IMR-90 (cell line): ENCODE data around the gene STARD6. TPM values are rescaled to one million over a fixed set of nuclear protein-coding genes. Genes with fewer than 3 reads are reported as not detected.

Experiments used
- ATAC-seq: fragments of 200-7000 bp; cut with Tn5 transposase; 2 replicates; pipeline ENCODE4 v1.9.1; 2020; ENCODE audit warnings: low read depth, mild to moderate bottlenecking, moderate library complexity
- BruUV-seq: library from RNA; stranded (reverse); fragments of 400-500 nt; replicated peaks from 2 replicates; lab custom pipeline; 2021; lab: Mats Ljungman, UMichigan
- CTCF ChIA-PET: fragments of 300-600 bp; formaldehyde crosslinking; extraction: SDS; loops from one replicate; lab custom pipeline; 2021; ENCODE audit warnings: antibody characterized with exemption; lab: Yijun Ruan, JAX
- POLR2A ChIA-PET: fragments of 300-600 bp; sonication (Branson Sonifier 250); formaldehyde crosslinking; loops from one replicate; lab custom pipeline; 2022; ENCODE audit warnings: antibody characterized with exemption; ENCODE audit not compliant: unreplicated experiment; lab: Charles Lee
- DNase-seq: peaks from one replicate; pipeline ENCODE4 v3.0.0; 2013
- H2AFZ ChIP-seq: replicated peaks from 2 replicates; pipeline ENCODE3; 2013; ENCODE audit warnings: low read length, mild to moderate bottlenecking; ENCODE audit not compliant: poor library complexity
- H2AK5ac ChIP-seq: 2 replicates; pipeline ENCODE4 v1.6.1; 2013; ENCODE audit warnings: low read depth, low read length, inconsistent platforms
- H2AK9ac ChIP-seq: replicated peaks from 2 replicates; pipeline ENCODE3; 2013; ENCODE audit warnings: mild to moderate bottlenecking, low read depth, low read length, moderate library complexity; ENCODE audit not compliant: poor library complexity
- H2BK120ac ChIP-seq: 2 replicates; pipeline ENCODE4 v1.6.1; 2013; ENCODE audit warnings: low read depth, low read length, inconsistent platforms
- H2BK15ac ChIP-seq: 3 replicates; pipeline ENCODE4 v1.6.1; 2013; ENCODE audit warnings: low read depth, low read length, inconsistent platforms
- H2BK20ac ChIP-seq: 2 replicates; pipeline ENCODE4 v1.6.1; 2013; ENCODE audit warnings: low read depth, mild to moderate bottlenecking, inconsistent platforms, low read length, moderate library complexity
- H2BK5ac ChIP-seq: 2 replicates; pipeline ENCODE4 v1.6.1; 2013; ENCODE audit warnings: mild to moderate bottlenecking, low read depth, low read length, inconsistent platforms; ENCODE audit not compliant: poor library complexity, severe bottlenecking
- H3K14ac ChIP-seq: replicated peaks from 2 replicates; pipeline ENCODE4 v1.6.1; 2013; ENCODE audit warnings: low read depth, low read length, inconsistent platforms
- H3K18ac ChIP-seq: 2 replicates; pipeline ENCODE4 v1.6.1; 2013; ENCODE audit warnings: low read depth, low read length, control low read depth
- H3K23ac ChIP-seq: 2 replicates; pipeline ENCODE4 v1.6.1; 2013; ENCODE audit warnings: low read depth, low read length, inconsistent platforms
- H3K27ac ChIP-seq: 2 replicates; pipeline ENCODE4 v1.5.1; 2013; ENCODE audit warnings: mild to moderate bottlenecking, control low read depth, low read length; ENCODE audit not compliant: insufficient read depth
- H3K27me3 ChIP-seq: 2 replicates; pipeline ENCODE4 v1.6.1; 2013; ENCODE audit warnings: low read length; ENCODE audit not compliant: control insufficient read depth, insufficient read depth
- H3K36me3 ChIP-seq: 2 replicates; pipeline ENCODE4 v1.6.1; 2013; ENCODE audit warnings: low read length, mixed read lengths; ENCODE audit not compliant: control insufficient read depth, insufficient read depth
- H3K4ac ChIP-seq: 2 replicates; pipeline ENCODE4 v1.6.1; 2013; ENCODE audit warnings: low read depth, low read length, inconsistent platforms
- H3K4me1 ChIP-seq: 2 replicates; pipeline ENCODE4 v1.6.1; 2013; ENCODE audit warnings: low read length, mixed read lengths; ENCODE audit not compliant: control insufficient read depth, insufficient read depth
- H3K4me2 ChIP-seq: 2 replicates; pipeline ENCODE4 v1.6.1; 2013; ENCODE audit warnings: low read depth, mild to moderate bottlenecking, control low read depth, low read length, moderate library complexity
- H3K4me3 ChIP-seq: 2 replicates; pipeline ENCODE4 v1.5.1; 2013; ENCODE audit warnings: low read depth, mild to moderate bottlenecking, control low read depth, low read length, moderate library complexity; ENCODE audit not compliant: insufficient read depth
- H3K56ac ChIP-seq: 2 replicates; pipeline ENCODE4 v1.6.1; 2013; ENCODE audit warnings: low read length, inconsistent platforms; ENCODE audit not compliant: insufficient read depth; ENCODE audit errors: extremely low read depth
- H3K79me1 ChIP-seq, 2 experiments: 2 replicates each; pipeline ENCODE4 v1.6.1; 2013; ENCODE audit warnings: low read length in 2 of 2, inconsistent platforms in 1 of 2, low read depth in 1 of 2
- H3K9ac ChIP-seq: 2 replicates; pipeline ENCODE4 v1.6.1; 2013; ENCODE audit warnings: low read depth, low read length, control low read depth
- H3K9me1 ChIP-seq: 2 replicates; pipeline ENCODE4 v1.6.1; 2013; ENCODE audit warnings: low read length, inconsistent platforms; ENCODE audit not compliant: insufficient read depth
- H3K9me3 ChIP-seq: 2 replicates; pipeline ENCODE4 v1.6.1; 2013; ENCODE audit warnings: low read length; ENCODE audit not compliant: control insufficient read depth, insufficient read depth
- H4K20me1 ChIP-seq: 2 replicates; pipeline ENCODE4 v1.6.1; 2013; ENCODE audit warnings: low read length, inconsistent platforms; ENCODE audit not compliant: insufficient read depth
- H4K5ac ChIP-seq: 2 replicates; pipeline ENCODE4 v1.6.1; 2013; ENCODE audit warnings: mild to moderate bottlenecking, low read depth, low read length, control low read depth
- H4K8ac ChIP-seq, 2 experiments: 2 replicates each; pipeline ENCODE4 v1.6.1; 2013; ENCODE audit warnings: low read depth in 2 of 2, low read length in 2 of 2, control low read depth in 1 of 2, inconsistent platforms in 1 of 2
- H4K91ac ChIP-seq: 2 replicates; pipeline ENCODE4 v1.6.1; 2013; ENCODE audit warnings: low read depth, low read length, inconsistent platforms; ENCODE audit not compliant: insufficient read depth
- CEBPB ChIP-seq: IDR thresholded peaks from 2 replicates; pipeline ENCODE4 v1.6.1; 2012; ENCODE audit warnings: low read depth, low read length, improper control_type of control experiment
- ELK1 ChIP-seq: fragments of 150-350 bp; IDR thresholded peaks from 2 replicates; pipeline ENCODE4 v1.6.1; 2016; ENCODE audit warnings: low read depth, mild to moderate bottlenecking, low read length, moderate library complexity, borderline replicate concordance
- FOS ChIP-seq: fragments of 150-350 bp; IDR thresholded peaks from 2 replicates; pipeline ENCODE4 v1.6.1; 2016; ENCODE audit warnings: low read depth, low read length
- MAFK ChIP-seq: IDR thresholded peaks from 2 replicates; pipeline ENCODE4 v1.6.1; 2012; ENCODE audit warnings: low read depth, low read length, improper control_type of control experiment
- MXI1 ChIP-seq: IDR thresholded peaks from 2 replicates; pipeline ENCODE4 v1.6.1; 2012; ENCODE audit warnings: low read depth, mild to moderate bottlenecking, low read length, moderate library complexity, borderline replicate concordance
- RCOR1 ChIP-seq: IDR thresholded peaks from 2 replicates; pipeline ENCODE4 v1.6.1; 2012; ENCODE audit warnings: mild to moderate bottlenecking, low read length, improper control_type of control experiment; ENCODE audit not compliant: insufficient replicate concordance
- USF2 ChIP-seq: fragments of 150-350 bp; IDR thresholded peaks from 2 replicates; pipeline ENCODE4 v1.6.1; 2017; ENCODE audit warnings: mild to moderate bottlenecking, antibody characterized with exemption, low read length, low read depth
- WGBS, 2 experiments: methylation state at CpG; one replicate each; pipeline versions ENCODE4 v1.1.5 to v1.1.7; 2013; ENCODE audit warnings: missing lambda C conversion rate in 2 of 2; ENCODE audit not compliant: insufficient read length in 1 of 2; ENCODE audit errors: extremely low coverage in 2 of 2; 5-methylcytosine and 5-hydroxymethylcytosine counted together
- dilution Hi-C: fragments of 300-500 bp; cut with HindIII; formaldehyde crosslinking; loops from one replicate; pipeline ENCODE4 v1.14.3; 2018; ENCODE audit warnings: low sequenced_read_pairs; ENCODE audit not compliant: unreplicated experiment
- in situ Hi-C: fragments of 300-500 bp; cut with MboI; formaldehyde crosslinking; loops from 3 replicates; pipeline ENCODE4 v1.14.3; 2019; ENCODE audit warnings: low sequenced_read_pairs, inconsistent platforms, mixed read lengths
- intact Hi-C: fragments of 100-400 bp; cut with micrococcal nuclease; formaldehyde crosslinking; loops from 2 replicates; pipeline ENCODE4 v1.10.0; 2022
- polyA plus RNA-seq, 3 experiments: library from polyadenylated mRNA; depleted of rRNA; stranded (reverse); fragments of >200 nt; gene quantifications; 2 replicates each; pipeline ENCODE4 v1.2.3, GENCODE V29; 2012; ENCODE audit warnings: low replicate concordance in 1 of 3
- total RNA-seq: library from RNA; depleted of rRNA; stranded (reverse); fragments of >200 nt; gene quantifications from 2 replicates; pipeline ENCODE4 v1.2.3, GENCODE V29; 2012

Gene STARD6
- total and polyA plus RNA-seq, 2 of the 4 experiments (the other 2 are of a cell fraction), result not detected

DNA sequence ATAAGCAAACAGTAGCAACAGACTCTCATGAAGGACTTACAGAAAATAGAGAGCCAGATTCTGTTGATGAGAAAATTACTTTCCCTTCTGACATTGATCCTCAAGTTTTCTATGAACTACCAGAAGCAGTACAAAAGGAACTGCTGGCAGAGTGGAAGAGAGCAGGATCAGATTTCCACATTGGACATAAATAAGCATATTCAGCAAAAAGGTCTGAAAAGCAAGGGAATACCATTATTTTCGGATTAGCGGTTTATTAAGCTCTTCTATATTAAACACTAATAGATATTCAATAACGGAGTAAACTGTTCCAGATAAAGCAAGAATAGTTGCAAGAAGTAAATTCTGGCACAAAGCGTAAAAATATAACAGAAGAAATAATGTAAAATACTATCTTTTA lies 63.4 kb downstream of the STARD6 start:
- no peak overlapping the region for H3K56ac ChIP-seq
- H3K9me1 ChIP-seq, result no peaks in the 10 kb centered on the region
- ChIA-PET CTCF (no interaction called here), POLR2A (no interaction called here)
- H3K79me1 ChIP-seq, result no peaks in the 10 kb centered on the region
- dilution Hi-C loops, result no loop called here
- H4K8ac ChIP-seq, result no peak overlapping the region
- no peak overlapping the region for H2BK5ac ChIP-seq
- in situ Hi-C loops, result no loop called here
- H3K4me1 ChIP-seq, result no peaks in the 10 kb centered on the region
- H2AK5ac ChIP-seq, result no peak overlapping the region
- no peaks in the 10 kb centered on the region for H3K9me3 ChIP-seq
- no peak overlapping the region for H4K91ac ChIP-seq
- H2AFZ ChIP-seq, result no peak overlapping the region
- H2BK120ac ChIP-seq, result no peak overlapping the region
- no peaks in the 10 kb centered on the region for H4K20me1 ChIP-seq
- WGBS, 2 experiments, result no CpG with 5 or more reads among the region's 4 CpGs
- H3K18ac ChIP-seq, result no peak overlapping the region
- H3K27me3 ChIP-seq, result no peaks in the 10 kb centered on the region
- TF ChIP-seq MAFK (peak; percentile 43), ELK1 (no peak), MXI1 (no peak), USF2 (no peak), RCOR1 (no peak), CEBPB (no peak), FOS (no peak)
- BruUV-seq, result no TSS peak
- DNase-seq (no peak), ATAC-seq (no peak)
- H3K27ac ChIP-seq, result no peak overlapping the region
- no peak overlapping the region for H3K9ac ChIP-seq
- H3K23ac ChIP-seq, result no peak overlapping the region
- H3K14ac ChIP-seq, result no peak overlapping the region
- no peak overlapping the region for H3K4ac ChIP-seq
- H2AK9ac ChIP-seq, result no peak overlapping the region
- intact Hi-C loops, result no loop called here
- H3K36me3 ChIP-seq, result 0 out of 2 replicates have a peak, but pooled peaks cover 3% of the 10 kb centered on the region
- no peak overlapping the region for H3K4me3 ChIP-seq
- no peak overlapping the region for H2BK20ac ChIP-seq
- H3K4me2 ChIP-seq, result no peak overlapping the region
- no peak overlapping the region for H4K5ac ChIP-seq
- no peak overlapping the region for H2BK15ac ChIP-seq
